Esophagus muscularis mucosa (tissue), 3 donors: ENCODE measurements around the gene SH3GL2.

Source experiments
- POLR2A ChIP-seq: fragments of 450-650 bp; IDR thresholded peaks from one replicate; pipeline ENCODE4 v1.6.1; 2017; ENCODE audit warnings: antibody characterized with exemption, moderate library complexity, mild to moderate bottlenecking, low read depth
- TF ChIP-seq, protein P1 (sequence below), 3 experiments: fragments of 200-600 bp in 2 of 3; fragments of 450-650 bp in 1 of 3; sonication (generic) in 2 of 3; IDR thresholded peaks; one replicate each; pipeline ENCODE4 v1.5.1; 2017 to 2019; ENCODE audit warnings: antibody characterized with exemption in 3 of 3, mild to moderate bottlenecking in 2 of 3, moderate library complexity in 1 of 3

DNA sequence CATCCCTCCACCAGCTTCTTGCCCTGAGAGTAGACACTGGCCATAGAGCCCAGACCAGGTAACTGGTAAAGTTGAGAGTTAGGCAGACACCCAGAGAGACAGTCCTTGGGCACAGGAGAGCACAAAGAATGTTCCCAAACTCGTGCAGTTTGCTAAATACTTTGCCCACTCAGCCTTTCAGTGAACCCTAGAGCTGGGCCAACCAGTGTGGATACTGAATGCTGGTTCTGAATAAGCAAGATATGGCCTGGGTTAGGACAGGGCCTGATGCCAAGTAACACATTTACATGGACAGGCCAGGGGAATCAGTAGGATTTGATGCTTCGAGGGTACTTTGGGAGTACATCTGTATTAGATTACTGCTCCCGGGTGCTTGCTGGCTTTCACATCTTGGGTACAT, 185.4 kb downstream of the SH3GL2 start:
- TF ChIP-seq, protein P1, sequence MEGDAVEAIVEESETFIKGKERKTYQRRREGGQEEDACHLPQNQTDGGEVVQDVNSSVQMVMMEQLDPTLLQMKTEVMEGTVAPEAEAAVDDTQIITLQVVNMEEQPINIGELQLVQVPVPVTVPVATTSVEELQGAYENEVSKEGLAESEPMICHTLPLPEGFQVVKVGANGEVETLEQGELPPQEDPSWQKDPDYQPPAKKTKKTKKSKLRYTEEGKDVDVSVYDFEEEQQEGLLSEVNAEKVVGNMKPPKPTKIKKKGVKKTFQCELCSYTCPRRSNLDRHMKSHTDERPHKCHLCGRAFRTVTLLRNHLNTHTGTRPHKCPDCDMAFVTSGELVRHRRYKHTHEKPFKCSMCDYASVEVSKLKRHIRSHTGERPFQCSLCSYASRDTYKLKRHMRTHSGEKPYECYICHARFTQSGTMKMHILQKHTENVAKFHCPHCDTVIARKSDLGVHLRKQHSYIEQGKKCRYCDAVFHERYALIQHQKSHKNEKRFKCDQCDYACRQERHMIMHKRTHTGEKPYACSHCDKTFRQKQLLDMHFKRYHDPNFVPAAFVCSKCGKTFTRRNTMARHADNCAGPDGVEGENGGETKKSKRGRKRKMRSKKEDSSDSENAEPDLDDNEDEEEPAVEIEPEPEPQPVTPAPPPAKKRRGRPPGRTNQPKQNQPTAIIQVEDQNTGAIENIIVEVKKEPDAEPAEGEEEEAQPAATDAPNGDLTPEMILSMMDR (IDR thresholded peaks at IDR 0.05) = no peak
- TF ChIP-seq POLR2A = no peak
